SK-N-SH (cell line): ENCODE results near the gene DENND2A. TPM values are rescaled to one million over a fixed set of nuclear protein-coding genes. Genes with fewer than 3 reads are reported as not detected.

Source experiments
- CTCF ChIA-PET: fragments of 300-600, 350-600 bp; formaldehyde crosslinking; extraction: SDS; loops from one replicate; lab custom pipeline; 2021; lab: Yijun Ruan, JAX
- POLR2A ChIA-PET: fragments of 350-600 bp; sonication (Branson Sonifier 250); formaldehyde crosslinking; extraction: SDS; loops from one replicate; lab custom pipeline; 2020; ENCODE audit warnings: antibody characterized with exemption, inconsistent platforms; lab: Yijun Ruan, JAX
- DNase-seq: peaks from one replicate; pipeline ENCODE4 v3.0.0; 2012
- H2AFZ ChIP-seq: fragments of 200-600 bp; sonication (generic); 2 replicates; pipeline ENCODE4 v1.8.1; 2016; ENCODE audit warnings: antibody characterized with exemption, mild to moderate bottlenecking, low read depth
- H3F3A ChIP-seq: fragments of 200-600 bp; sonication (generic); replicated peaks from 2 replicates; pipeline ENCODE3; 2016; ENCODE audit warnings: antibody characterized with exemption, mild to moderate bottlenecking; ENCODE audit not compliant: insufficient read depth
- H3K27ac ChIP-seq, 2 experiments: fragments of 200-500 bp in 1 of 2; fragments of 200-600 bp in 1 of 2; sonication (Bioruptor generic) in 1 of 2; sonication (generic), shearing (Covaris generic) in 1 of 2; 2 replicates each; pipeline versions ENCODE4 v1.5.1 to v1.6.1; 2014 to 2016; ENCODE audit warnings: low read depth in 2 of 2, inconsistent platforms in 1 of 2, low read length in 1 of 2, mild to moderate bottlenecking in 1 of 2, mixed read lengths in 1 of 2
- H3K27me3 ChIP-seq: fragments of 200-600 bp; sonication (generic), shearing (Covaris generic); 2 replicates; pipeline ENCODE4 v1.6.1; 2016; ENCODE audit warnings: mixed run types; ENCODE audit not compliant: insufficient read depth
- H3K36me3 ChIP-seq, 2 experiments: fragments of 200-500 bp in 1 of 2; fragments of 200-600 bp in 1 of 2; sonication (Bioruptor generic) in 1 of 2; sonication (generic) in 1 of 2; replicated peaks in 1 of 2; 2 replicates each; pipeline versions ENCODE3 to v1.5.1; 2014 to 2016; ENCODE audit warnings: low read length in 1 of 2, mild to moderate bottlenecking in 1 of 2; ENCODE audit not compliant: insufficient read depth in 2 of 2, control insufficient read depth in 1 of 2
- H3K4me1 ChIP-seq, 2 experiments: fragments of 200-500 bp in 1 of 2; fragments of 200-600 bp in 1 of 2; sonication (Bioruptor generic) in 1 of 2; sonication (generic), shearing (Covaris generic) in 1 of 2; 2 replicates each; pipeline versions ENCODE4 v1.5.1 to v1.6.1; 2014 to 2016; ENCODE audit warnings: low read depth in 1 of 2, low read length in 1 of 2, mixed run types in 1 of 2; ENCODE audit not compliant: insufficient read depth in 2 of 2, control insufficient read depth in 1 of 2
- H3K4me2 ChIP-seq: fragments of 200-600 bp; sonication (generic), shearing (Covaris generic); 2 replicates; pipeline ENCODE4 v1.6.1; 2017; ENCODE audit warnings: mixed run types
- H3K4me3 ChIP-seq, 2 experiments: fragments of 200-500 bp in 1 of 2; fragments of 200-600 bp in 1 of 2; sonication (Bioruptor generic) in 1 of 2; sonication (generic), shearing (Covaris generic) in 1 of 2; 2 replicates each; pipeline versions ENCODE4 v1.5.1 to v1.8.1; 2014 to 2016; ENCODE audit warnings: low read depth in 2 of 2, inconsistent platforms in 1 of 2, low read length in 1 of 2, mild to moderate bottlenecking in 1 of 2, mixed read lengths in 1 of 2, moderate library complexity in 1 of 2
- H3K79me2 ChIP-seq: fragments of 200-600 bp; sonication (generic); 2 replicates; pipeline ENCODE4 v1.8.1; 2017; ENCODE audit warnings: mild to moderate bottlenecking; ENCODE audit not compliant: insufficient read depth
- H3K9ac ChIP-seq: fragments of 200-600 bp; sonication (generic); 2 replicates; pipeline ENCODE4 v1.6.1; 2017; ENCODE audit warnings: mixed run types
- H3K9me2 ChIP-seq: fragments of 200-600 bp; sonication (generic); 2 replicates; pipeline ENCODE4 v1.6.1; 2017; ENCODE audit warnings: mixed run types
- H3K9me3 ChIP-seq: fragments of 200-600 bp; sonication (generic); 2 replicates; pipeline ENCODE4 v1.6.1; 2017; ENCODE audit warnings: mixed run types, mild to moderate bottlenecking, moderate library complexity
- H4K20me1 ChIP-seq: fragments of 200-600 bp; sonication (generic); 2 replicates; pipeline ENCODE4 v1.6.1; 2017; ENCODE audit warnings: mild to moderate bottlenecking, mixed run types; ENCODE audit not compliant: insufficient read depth
- CHD2 ChIP-seq: fragments of 150-350 bp; IDR thresholded peaks from 2 replicates; pipeline ENCODE4 v1.6.1; 2018; ENCODE audit warnings: low read length; ENCODE audit not compliant: partially characterized antibody
- EZH2phosphoT487 ChIP-seq: fragments of 200-600 bp; sonication (generic); IDR thresholded peaks from 2 replicates; pipeline ENCODE4 v1.6.1; 2017; ENCODE audit warnings: low read depth, mixed run types, mild to moderate bottlenecking, antibody characterized with exemption, moderate library complexity, borderline replicate concordance
- FOSL2 ChIP-seq: IDR thresholded peaks from 2 replicates; pipeline ENCODE4 v1.4.0; 2012; ENCODE audit warnings: low read depth, mild to moderate bottlenecking, moderate library complexity, borderline replicate concordance
- IRF3 ChIP-seq: fragments of 150-350 bp; IDR thresholded peaks from 2 replicates; pipeline ENCODE4 v1.6.1; 2016; ENCODE audit warnings: mild to moderate bottlenecking, low read depth, low read length
- JUND ChIP-seq: IDR thresholded peaks from 2 replicates; pipeline ENCODE4 v1.4.0; 2012
- NFIC ChIP-seq: IDR thresholded peaks from 2 replicates; pipeline ENCODE4 v1.4.0; 2012; ENCODE audit warnings: borderline replicate concordance
- NRF1 ChIP-seq: IDR thresholded peaks from 2 replicates; pipeline ENCODE4 v1.6.1; 2012; ENCODE audit warnings: low read depth, mild to moderate bottlenecking, low read length
- PBX3 ChIP-seq: IDR thresholded peaks from 2 replicates; pipeline ENCODE4; 2012
- RCOR1 ChIP-seq: fragments of 150-350 bp; IDR thresholded peaks from 2 replicates; pipeline ENCODE4 v1.6.1; 2017; ENCODE audit warnings: antibody characterized with exemption, low read length
- RXRA ChIP-seq: IDR thresholded peaks from 2 replicates; pipeline ENCODE4 v1.4.0; 2012; ENCODE audit warnings: low read depth, mild to moderate bottlenecking, borderline replicate concordance
- SMC3 ChIP-seq: IDR thresholded peaks from 2 replicates; pipeline ENCODE4 v1.6.1; 2012; ENCODE audit warnings: low read depth, low read length, improper control_type of control experiment
- TCF12 ChIP-seq: IDR thresholded peaks from 2 replicates; pipeline ENCODE4 v1.4.0; 2012
- whole genome bisulfite sequencing: methylation state at CpG from one replicate; pipeline ENCODE4 v1.1.6; 2017; ENCODE audit warnings: low lambda C conversion rate; 5-methylcytosine and 5-hydroxymethylcytosine counted together
- polyA plus RNA-seq, 3 experiments: library from polyadenylated mRNA; depleted of rRNA; stranded (reverse); fragments of >200 nt; gene quantifications; 2 replicates each; pipeline ENCODE4 v1.2.3, GENCODE V29; 2012

Gene DENND2A
- polyA plus RNA-seq, 1 of the 3 experiments (the other 2 are of a cell fraction) = 3.5 TPM

DNA sequence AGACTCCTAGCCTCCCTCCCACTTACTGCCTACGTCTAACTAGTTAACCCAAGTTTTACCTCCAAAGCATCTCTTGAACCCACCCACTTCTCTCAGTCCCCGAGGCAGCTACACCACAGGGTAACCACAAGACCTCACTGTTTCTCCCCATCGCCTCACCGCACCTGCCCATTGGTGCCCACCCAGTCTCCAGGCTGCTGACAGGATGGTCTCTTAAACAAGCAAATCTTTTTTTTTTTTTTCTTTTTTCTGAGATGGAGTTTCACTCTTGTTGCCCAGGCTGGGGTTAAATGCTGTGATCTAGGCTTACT lies 47.0 kb downstream of the DENND2A start:
- Histone ChIP-seq H3K4me3 (no peak overlapping the region), H2AFZ (no peak overlapping the region), H3F3A (no peaks in the 10 kb centered on the region), H3K9me2 (no peaks in the 10 kb centered on the region), H3K9ac (no peak overlapping the region), H3K4me1 (no peaks in the 10 kb centered on the region; a peak in 1 of 4 replicates), H3K79me2 (no peaks in the 10 kb centered on the region), H3K36me3 (no peaks in the 10 kb centered on the region), H3K4me2 (no peak overlapping the region), H4K20me1 (no peaks in the 10 kb centered on the region), H3K27ac (no peak overlapping the region), H3K27me3 (no peaks in the 10 kb centered on the region), H3K9me3 (no peaks in the 10 kb centered on the region)
- TF ChIP-seq EZH2phosphoT487 = no peak
- 99% methylated on average over 4 of the region's 4 CpGs for WGBS
- ChIA-PET CTCF (interaction anchor here (0.9 kb wide), 1 partner anchor 17 kb away, joined by 3 read pairs; no protein-coding TSS in a partner anchor), POLR2A (no interaction called here)
- DNase-seq = no peak

DNA sequence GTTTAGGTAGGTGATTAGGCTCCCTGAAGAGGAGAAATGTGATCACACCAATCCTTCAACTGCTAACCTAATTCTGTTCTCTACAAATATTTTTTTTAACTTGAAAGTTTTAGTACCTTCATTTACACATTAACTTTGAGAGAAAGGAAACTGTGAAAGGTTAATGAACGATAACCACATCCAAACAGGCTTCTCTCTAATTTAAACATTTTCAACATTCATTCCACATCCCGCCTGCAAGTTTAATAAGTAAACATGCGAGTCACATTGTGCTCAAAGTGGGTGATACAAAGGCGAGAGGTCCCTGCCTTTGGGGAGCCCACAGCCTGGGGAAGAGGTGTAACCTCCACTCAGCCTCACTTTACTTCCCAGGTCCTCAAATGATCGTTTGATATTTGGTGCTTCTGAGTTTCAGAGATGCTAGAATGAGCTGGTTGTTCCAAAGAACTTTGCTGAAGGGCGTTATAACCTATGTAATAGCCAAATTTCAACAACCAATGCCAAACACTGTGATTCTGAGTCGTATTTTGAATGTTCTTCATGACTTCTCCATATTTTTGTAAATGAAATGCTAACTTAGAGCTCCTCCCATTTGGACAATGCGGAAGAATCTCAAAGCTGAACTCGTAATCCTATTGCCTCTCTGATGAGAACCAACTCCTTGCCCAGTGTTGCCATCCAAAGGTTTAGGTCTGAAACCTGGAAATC lies 47.5 kb downstream of the DENND2A start:
- Histone ChIP-seq H4K20me1 (no peaks in the 10 kb centered on the region), H2AFZ (no peak overlapping the region), H3K27me3 (no peaks in the 10 kb centered on the region), H3K36me3 (no peaks in the 10 kb centered on the region), H3K9ac (no peak overlapping the region), H3F3A (no peaks in the 10 kb centered on the region), H3K27ac (no peak overlapping the region), H3K4me2 (no peak overlapping the region), H3K9me3 (no peaks in the 10 kb centered on the region), H3K4me1 (no peaks in the 10 kb centered on the region; a peak in 1 of 4 replicates), H3K4me3 (no peak overlapping the region), H3K9me2 (no peaks in the 10 kb centered on the region), H3K79me2 (no peaks in the 10 kb centered on the region)
- POLR2A ChIA-PET = no interaction called here
- TF ChIP-seq SMC3 = no peak
- TF ChIP-seq CHD2 = no peak
- TF ChIP-seq PBX3 = no peak
- no peak for TF ChIP-seq FOSL2
- no peak for TF ChIP-seq NFIC
- no peak for TF ChIP-seq RCOR1
- no peak for TF ChIP-seq TCF12
- TF ChIP-seq NRF1 = no peak
- TF ChIP-seq IRF3 = no peak
- TF ChIP-seq JUND = no peak
- TF ChIP-seq RXRA = no peak
- DNase-seq = no peak
- CTCF ChIA-PET = interaction anchor here (0.9 kb wide), 1 partner anchor 17 kb away, joined by 3 read pairs; no protein-coding TSS in a partner anchor
- WGBS = 86% methylated on average over 9 of the region's 9 CpGs
